Measurements from ENCODE around the gene NT5C1A.

Gene NT5C1A

DNA sequence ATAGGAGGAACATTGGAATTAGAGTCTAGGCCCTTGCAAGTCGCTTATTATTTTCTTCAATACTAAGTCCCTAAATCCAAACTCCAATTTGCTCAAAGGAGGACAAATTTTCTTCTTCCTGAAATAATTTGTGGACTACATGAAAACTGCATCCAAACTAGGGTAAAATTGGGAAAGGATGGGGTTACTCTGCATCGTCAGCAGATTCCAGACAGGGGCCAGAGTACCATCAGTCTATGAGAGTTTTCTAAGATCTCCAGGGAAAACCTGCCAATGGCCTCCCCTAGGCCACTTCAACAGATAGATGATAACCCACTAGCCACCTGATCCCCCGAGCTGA lies 33.0 kb downstream of the NT5C1A start:
- H3K4me3 ChIP-seq (ENCODE audit: low read depth, low read length) = no peak overlapping the region
- H3K27me3 ChIP-seq (ENCODE audit: insufficient read depth, low read length) = peaks cover 31% of the 10 kb centered on the region
- no peak overlapping the region for H2AFZ ChIP-seq (ENCODE audit: insufficient read depth, low read length, poor library complexity)
- H3K14ac ChIP-seq (ENCODE audit: low read length) = no peak overlapping the region
- H3K4me1 ChIP-seq (ENCODE audit: control insufficient read depth in 1 of 2, insufficient read depth in 2 of 2, low read length in 2 of 2) = peaks cover 3% of the 10 kb centered on the region in 2 experiments
- no peak overlapping the region for H3K23ac ChIP-seq (ENCODE audit: low read length)
- H3K4me2 ChIP-seq (ENCODE audit: low read length) = peak overlapping the region; percentile 49
- H4K12ac ChIP-seq (ENCODE audit: low read depth, low read length) = no peak overlapping the region
- H3K36me3 ChIP-seq (ENCODE audit: control insufficient read depth in 1 of 2, insufficient read depth in 2 of 2, low read length in 2 of 2) = no peaks in the 10 kb centered on the region
- H3K9ac ChIP-seq (ENCODE audit: low read length) = no peak overlapping the region
- no peak overlapping the region for H3K27ac ChIP-seq (ENCODE audit: low read depth, low read length)
- no peak overlapping the region for H2BK12ac ChIP-seq (ENCODE audit: low read length)
- no peaks in the 10 kb centered on the region for H3K79me1 ChIP-seq (ENCODE audit: low read length)
- DNase-seq = no peak
- no CpG with 5 or more reads among the region's 3 CpGs for WGBS (ENCODE audit: extremely low coverage, insufficient coverage, insufficient read length)
- no peak overlapping the region for H3K4ac ChIP-seq (ENCODE audit: low read depth, low read length)
- H4K8ac ChIP-seq (ENCODE audit: low read depth, low read length) = no peak overlapping the region
- H3K18ac ChIP-seq (ENCODE audit: low read length) = no peak overlapping the region
- H2BK120ac ChIP-seq (ENCODE audit: insufficient read depth, low read length, poor library complexity) = no peak overlapping the region
- peaks cover 4% of the 10 kb centered on the region for H3K9me3 ChIP-seq (ENCODE audit: insufficient read depth, low read depth, low read length)
- no peak overlapping the region for H2BK5ac ChIP-seq (ENCODE audit: low read depth, low read length, poor library complexity)
- H3K79me2 ChIP-seq (ENCODE audit: control insufficient read depth, insufficient read depth, low read length, poor library complexity) = no peaks in the 10 kb centered on the region
- H2AK5ac ChIP-seq (ENCODE audit: low read length) = no peak overlapping the region
- H4K91ac ChIP-seq (ENCODE audit: low read depth, low read length) = no peak overlapping the region

DNA sequence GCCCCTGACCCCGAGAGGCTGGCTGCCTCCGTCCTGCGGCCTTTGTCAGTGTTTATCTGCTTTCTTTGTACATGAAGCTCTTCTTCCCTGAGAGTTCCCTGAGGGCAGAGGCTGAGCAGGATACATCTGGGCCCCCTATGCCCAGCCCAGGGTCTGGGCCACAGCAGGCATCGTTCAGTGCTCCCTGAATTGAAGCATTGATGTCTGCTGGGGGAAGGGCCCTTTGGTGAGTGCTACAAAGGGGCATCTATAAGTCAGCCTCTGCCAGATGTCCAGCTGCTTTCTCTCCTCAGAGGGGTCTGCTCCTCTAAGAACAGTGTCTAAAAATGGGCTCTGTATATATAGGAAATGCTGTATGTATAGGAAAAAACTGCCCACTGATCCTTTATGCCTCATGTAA lies 34.5 kb downstream of the NT5C1A start:
- no peak overlapping the region for H2BK12ac ChIP-seq (ENCODE audit: low read length)
- no CpG with 5 or more reads among the region's 4 CpGs for WGBS (ENCODE audit: extremely low coverage, insufficient coverage, insufficient read length)

DNA sequence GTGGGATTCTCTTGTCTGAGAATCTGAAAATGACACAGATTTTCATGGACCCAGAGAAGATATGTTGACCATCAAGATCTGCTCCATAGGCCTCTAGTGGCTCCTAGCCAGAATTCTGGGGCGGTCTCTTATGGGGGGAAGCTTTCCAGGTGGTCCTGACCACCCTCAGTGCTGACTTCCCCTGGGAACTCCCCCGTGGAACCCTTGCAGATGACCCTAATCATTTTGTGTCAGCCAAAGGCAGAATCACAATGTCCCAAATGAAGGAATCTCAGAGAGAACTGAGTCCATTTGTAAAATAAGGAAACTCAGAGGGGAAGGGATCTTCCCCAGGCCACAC lies 36.1 kb downstream of the NT5C1A start:
- Histone ChIP-seq H3K9me3 (ENCODE audit: insufficient read depth, low read depth, low read length) (peaks cover 12% of the 10 kb centered on the region), H3K36me3 (ENCODE audit: control insufficient read depth in 1 of 2, insufficient read depth in 2 of 2, low read length in 2 of 2) (no peaks in the 10 kb centered on the region), H4K8ac (ENCODE audit: low read depth, low read length) (no peak overlapping the region), H3K14ac (ENCODE audit: low read length) (no peak overlapping the region), H3K79me2 (ENCODE audit: control insufficient read depth, insufficient read depth, low read length, poor library complexity) (no peaks in the 10 kb centered on the region), H3K4me3 (ENCODE audit: low read depth, low read length) (no peak overlapping the region), H4K12ac (ENCODE audit: low read depth, low read length) (no peak overlapping the region), H3K4ac (ENCODE audit: low read depth, low read length) (no peak overlapping the region), H3K79me1 (ENCODE audit: low read length) (no peaks in the 10 kb centered on the region), H3K4me2 (ENCODE audit: low read length) (no peak overlapping the region), H2BK12ac (ENCODE audit: low read length) (no peak overlapping the region), H3K23ac (ENCODE audit: low read length) (no peak overlapping the region), H2BK120ac (ENCODE audit: insufficient read depth, low read length, poor library complexity) (no peak overlapping the region), H2BK5ac (ENCODE audit: low read depth, low read length, poor library complexity) (no peak overlapping the region), H3K4me1 (ENCODE audit: control insufficient read depth in 1 of 2, insufficient read depth in 2 of 2, low read length in 2 of 2) (peaks cover 9 to 10% of the 10 kb centered on the region in 2 experiments), H3K18ac (ENCODE audit: low read length) (no peak overlapping the region), H3K27me3 (ENCODE audit: insufficient read depth, low read length) (peaks cover 49% of the 10 kb centered on the region), H4K91ac (ENCODE audit: low read depth, low read length) (no peak overlapping the region), H2AFZ (ENCODE audit: insufficient read depth, low read length, poor library complexity) (no peak overlapping the region), H3K9ac (ENCODE audit: low read length) (no peak overlapping the region), H3K27ac (ENCODE audit: low read depth, low read length) (no peak overlapping the region), H2AK5ac (ENCODE audit: low read length) (no peak overlapping the region)
- WGBS (ENCODE audit: extremely low coverage, insufficient coverage, insufficient read length) = no CpG with 5 or more reads among the region's 2 CpGs
- DNase-seq = no peak

More for the DNA sequence above, 34.5 kb downstream of the NT5C1A start:
- H2BK5ac ChIP-seq (ENCODE audit: low read depth, low read length, poor library complexity) = no peak overlapping the region
- H3K4ac ChIP-seq (ENCODE audit: low read depth, low read length) = no peak overlapping the region
- H3K4me1 ChIP-seq (ENCODE audit: control insufficient read depth in 1 of 2, insufficient read depth in 2 of 2, low read length in 2 of 2) = peaks cover 9 to 10% of the 10 kb centered on the region in 2 experiments
- H2AK5ac ChIP-seq (ENCODE audit: low read length) = no peak overlapping the region
- no peak overlapping the region for H3K4me3 ChIP-seq (ENCODE audit: low read depth, low read length)
- H4K12ac ChIP-seq (ENCODE audit: low read depth, low read length) = no peak overlapping the region
- H3K4me2 ChIP-seq (ENCODE audit: low read length) = no peak overlapping the region
- no peak overlapping the region for H2AFZ ChIP-seq (ENCODE audit: insufficient read depth, low read length, poor library complexity)
- H3K27ac ChIP-seq (ENCODE audit: low read depth, low read length) = no peak overlapping the region
- no peak overlapping the region for H3K9ac ChIP-seq (ENCODE audit: low read length)
- peaks cover 10% of the 10 kb centered on the region for H3K9me3 ChIP-seq (ENCODE audit: insufficient read depth, low read depth, low read length)
- H3K79me1 ChIP-seq (ENCODE audit: low read length) = no peaks in the 10 kb centered on the region
- no peak overlapping the region for H2BK120ac ChIP-seq (ENCODE audit: insufficient read depth, low read length, poor library complexity)
- H4K8ac ChIP-seq (ENCODE audit: low read depth, low read length) = no peak overlapping the region
- no peaks in the 10 kb centered on the region for H3K79me2 ChIP-seq (ENCODE audit: control insufficient read depth, insufficient read depth, low read length, poor library complexity)
- no peak overlapping the region for H3K14ac ChIP-seq (ENCODE audit: low read length)
- peaks cover 42% of the 10 kb centered on the region for H3K27me3 ChIP-seq (ENCODE audit: insufficient read depth, low read length)
- H3K18ac ChIP-seq (ENCODE audit: low read length) = no peak overlapping the region
- no peak for DNase-seq
- no peak overlapping the region for H4K91ac ChIP-seq (ENCODE audit: low read depth, low read length)
- no peak overlapping the region for H3K23ac ChIP-seq (ENCODE audit: low read length)
- no peaks in the 10 kb centered on the region for H3K36me3 ChIP-seq (ENCODE audit: control insufficient read depth in 1 of 2, insufficient read depth in 2 of 2, low read length in 2 of 2)

DNA sequence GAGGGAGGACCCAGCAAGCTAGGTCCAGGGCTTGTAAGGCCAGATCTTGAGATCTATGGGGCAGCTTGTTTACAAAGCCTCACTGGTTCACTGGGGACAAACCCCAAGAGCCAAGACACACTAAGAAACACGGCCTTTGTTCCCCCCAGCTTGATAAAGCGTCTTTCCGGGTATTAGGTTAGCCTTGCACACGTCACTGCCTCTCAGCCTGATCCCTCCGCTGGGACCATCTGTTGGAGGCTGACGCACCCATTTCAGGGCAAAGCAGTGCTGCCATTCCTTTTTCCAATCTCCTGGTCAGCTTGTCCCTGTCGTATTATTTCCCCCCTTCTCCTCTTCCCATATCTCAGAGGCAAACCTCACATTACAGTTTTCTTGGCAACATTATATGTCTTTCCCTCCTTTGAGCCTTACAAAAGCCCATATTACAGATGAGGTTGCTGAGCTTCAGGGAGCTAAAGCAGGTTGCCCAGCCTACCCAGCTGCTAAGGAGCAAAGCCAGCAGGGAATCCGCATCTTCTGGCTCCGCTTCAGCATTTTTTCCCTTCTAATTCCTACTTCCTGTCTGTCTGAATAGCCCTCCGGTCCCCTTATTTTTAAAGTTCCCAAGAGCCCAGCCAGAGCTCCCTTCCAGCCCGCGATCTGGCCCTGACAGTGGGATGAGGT lies 36.6 kb downstream of the NT5C1A start:
- no peak overlapping the region for H3K4me2 ChIP-seq (ENCODE audit: low read length)
- no peak overlapping the region for H4K8ac ChIP-seq (ENCODE audit: low read depth, low read length)
- WGBS (ENCODE audit: extremely low coverage, insufficient coverage, insufficient read length) = no CpG with 5 or more reads among the region's 12 CpGs
- H3K27ac ChIP-seq (ENCODE audit: low read depth, low read length) = no peak overlapping the region
- H2BK12ac ChIP-seq (ENCODE audit: low read length) = no peak overlapping the region
- H3K27me3 ChIP-seq (ENCODE audit: insufficient read depth, low read length) = peaks cover 46% of the 10 kb centered on the region
- no peaks in the 10 kb centered on the region for H3K79me1 ChIP-seq (ENCODE audit: low read length)
- no peak overlapping the region for H4K12ac ChIP-seq (ENCODE audit: low read depth, low read length)
- no peak for DNase-seq
- no peak overlapping the region for H3K9ac ChIP-seq (ENCODE audit: low read length)
- no peak overlapping the region for H3K23ac ChIP-seq (ENCODE audit: low read length)
- H3K4me1 ChIP-seq (ENCODE audit: control insufficient read depth in 1 of 2, insufficient read depth in 2 of 2, low read length in 2 of 2) = peaks cover 9 to 10% of the 10 kb centered on the region in 2 experiments
- H2AFZ ChIP-seq (ENCODE audit: insufficient read depth, low read length, poor library complexity) = no peak overlapping the region
- H3K9me3 ChIP-seq (ENCODE audit: insufficient read depth, low read depth, low read length) = peaks cover 12% of the 10 kb centered on the region
- H3K79me2 ChIP-seq (ENCODE audit: control insufficient read depth, insufficient read depth, low read length, poor library complexity) = no peaks in the 10 kb centered on the region
- H3K4me3 ChIP-seq (ENCODE audit: low read depth, low read length) = no peak overlapping the region
- H3K18ac ChIP-seq (ENCODE audit: low read length) = no peak overlapping the region
- no peak overlapping the region for H3K4ac ChIP-seq (ENCODE audit: low read depth, low read length)
- H3K14ac ChIP-seq (ENCODE audit: low read length) = no peak overlapping the region
- no peak overlapping the region for H2AK5ac ChIP-seq (ENCODE audit: low read length)
- no peaks in the 10 kb centered on the region for H3K36me3 ChIP-seq (ENCODE audit: control insufficient read depth in 1 of 2, insufficient read depth in 2 of 2, low read length in 2 of 2)
- H2BK120ac ChIP-seq (ENCODE audit: insufficient read depth, low read length, poor library complexity) = no peak overlapping the region
- no peak overlapping the region for H4K91ac ChIP-seq (ENCODE audit: low read depth, low read length)
- H2BK5ac ChIP-seq (ENCODE audit: low read depth, low read length, poor library complexity) = no peak overlapping the region
